Osteoblast (primary cell): Measurements from ENCODE around the gene DDX24. TPM values are rescaled to one million over a fixed set of nuclear protein-coding genes. Genes with fewer than 3 reads are reported as not detected.

Source experiments
- DNase-seq: peaks from one replicate; pipeline ENCODE4 v3.0.0; 2011; ENCODE audit warnings: low spot score, mixed read lengths; ENCODE audit not compliant: insufficient read length; ENCODE audit errors: missing footprints
- H2AFZ ChIP-seq: 2 replicates; pipeline ENCODE4 v1.6.0; 2011; ENCODE audit warnings: mild to moderate bottlenecking, low read length
- H3K27ac ChIP-seq: 2 replicates; pipeline ENCODE4 v1.5.1; 2011; ENCODE audit warnings: mild to moderate bottlenecking, low read depth, low read length, moderate library complexity
- H3K27me3 ChIP-seq: 2 replicates; pipeline ENCODE4 v1.6.0; 2012; ENCODE audit warnings: mild to moderate bottlenecking, control low read depth, inconsistent platforms, low read length, moderate library complexity; ENCODE audit not compliant: insufficient read depth
- H3K36me3 ChIP-seq: 2 replicates; pipeline ENCODE4 v1.5.1; 2011; ENCODE audit warnings: mild to moderate bottlenecking, low read length, control low read depth, moderate library complexity; ENCODE audit not compliant: insufficient read depth
- H3K4me1 ChIP-seq: 2 replicates; pipeline ENCODE4 v1.5.1; 2011; ENCODE audit warnings: mild to moderate bottlenecking, low read length, control low read depth, moderate library complexity; ENCODE audit not compliant: insufficient read depth
- H3K4me2 ChIP-seq: 2 replicates; pipeline ENCODE4 v1.6.0; 2011; ENCODE audit warnings: mild to moderate bottlenecking, low read length; ENCODE audit not compliant: insufficient read depth
- H3K4me3 ChIP-seq: fragments of 200-600 bp; sonication (generic); 3 replicates; pipeline ENCODE4 v1.5.1; 2012; ENCODE audit warnings: mild to moderate bottlenecking, low read length, inconsistent platforms; ENCODE audit not compliant: insufficient read depth
- H3K79me2 ChIP-seq: 2 replicates; pipeline ENCODE4 v1.6.0; 2012; ENCODE audit warnings: mild to moderate bottlenecking, low read length, control low read depth, inconsistent platforms; ENCODE audit not compliant: insufficient read depth
- H3K9me3 ChIP-seq: 2 replicates; pipeline ENCODE4 v1.5.1; 2011; ENCODE audit warnings: low read depth, low read length, control low read depth
- H4K20me1 ChIP-seq: 2 replicates; pipeline ENCODE4 v1.6.0; 2012; ENCODE audit warnings: mild to moderate bottlenecking, low read length, control low read depth; ENCODE audit not compliant: insufficient read depth
- total RNA-seq: library from RNA; depleted of rRNA; stranded (reverse); fragments of >200 nt; gene quantifications from 2 replicates; pipeline ENCODE4 v1.2.3, GENCODE V29; 2012
- TF ChIP-seq, protein P1 (sequence below): IDR thresholded peaks from 2 replicates; pipeline ENCODE4 v1.5.1; 2011; ENCODE audit warnings: mild to moderate bottlenecking, low read depth, low read length, moderate library complexity; ENCODE audit errors: extremely low read depth

The DDX24 gene, protein sequence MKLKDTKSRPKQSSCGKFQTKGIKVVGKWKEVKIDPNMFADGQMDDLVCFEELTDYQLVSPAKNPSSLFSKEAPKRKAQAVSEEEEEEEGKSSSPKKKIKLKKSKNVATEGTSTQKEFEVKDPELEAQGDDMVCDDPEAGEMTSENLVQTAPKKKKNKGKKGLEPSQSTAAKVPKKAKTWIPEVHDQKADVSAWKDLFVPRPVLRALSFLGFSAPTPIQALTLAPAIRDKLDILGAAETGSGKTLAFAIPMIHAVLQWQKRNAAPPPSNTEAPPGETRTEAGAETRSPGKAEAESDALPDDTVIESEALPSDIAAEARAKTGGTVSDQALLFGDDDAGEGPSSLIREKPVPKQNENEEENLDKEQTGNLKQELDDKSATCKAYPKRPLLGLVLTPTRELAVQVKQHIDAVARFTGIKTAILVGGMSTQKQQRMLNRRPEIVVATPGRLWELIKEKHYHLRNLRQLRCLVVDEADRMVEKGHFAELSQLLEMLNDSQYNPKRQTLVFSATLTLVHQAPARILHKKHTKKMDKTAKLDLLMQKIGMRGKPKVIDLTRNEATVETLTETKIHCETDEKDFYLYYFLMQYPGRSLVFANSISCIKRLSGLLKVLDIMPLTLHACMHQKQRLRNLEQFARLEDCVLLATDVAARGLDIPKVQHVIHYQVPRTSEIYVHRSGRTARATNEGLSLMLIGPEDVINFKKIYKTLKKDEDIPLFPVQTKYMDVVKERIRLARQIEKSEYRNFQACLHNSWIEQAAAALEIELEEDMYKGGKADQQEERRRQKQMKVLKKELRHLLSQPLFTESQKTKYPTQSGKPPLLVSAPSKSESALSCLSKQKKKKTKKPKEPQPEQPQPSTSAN
- 112 and 134 TPM in 2 replicates for total RNA-seq

DNA sequence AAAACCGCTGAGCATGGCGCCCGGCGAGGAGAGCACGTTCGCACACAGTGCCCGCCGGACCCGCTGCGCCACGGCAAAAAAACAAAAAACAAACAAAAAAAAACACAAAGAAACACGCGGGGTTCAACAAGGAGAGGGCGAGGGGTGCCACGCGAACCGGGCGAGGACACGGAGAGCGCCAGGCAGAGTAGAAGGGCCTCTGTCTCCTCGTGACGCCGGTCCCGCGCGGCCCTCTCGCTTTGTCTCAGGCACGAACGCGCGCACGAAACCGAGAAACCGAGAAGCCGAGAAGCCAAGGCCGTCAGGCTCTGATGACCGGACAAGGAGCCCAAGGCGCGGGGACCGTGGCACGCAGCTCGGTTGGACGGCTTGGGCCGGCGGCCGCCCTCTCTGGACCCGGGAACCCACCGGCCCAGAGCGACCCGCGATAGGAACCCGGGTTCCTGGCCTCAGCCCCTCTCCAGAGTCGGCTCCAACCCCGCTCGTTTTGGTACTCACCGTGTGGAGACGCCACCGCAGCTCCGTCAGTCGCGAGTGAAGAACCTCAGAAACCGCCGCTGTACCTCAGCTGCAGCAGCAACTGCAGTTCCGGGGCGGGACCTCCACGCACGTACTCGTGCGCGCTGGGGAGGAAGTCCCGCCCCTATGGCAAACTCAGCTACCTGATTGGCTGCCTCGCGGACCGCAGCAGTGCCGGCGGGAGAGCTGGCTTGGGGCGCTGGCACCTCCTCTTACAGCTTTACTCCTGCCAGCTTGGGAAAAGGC is at the start of gene DDX24, which contains the start of gene IFI27L1:
TSS of gene DDX24 (minus strand) at position 582 of the 765 bp plus-strand sequence. CDS start 1,460 bp downstream, outside the sequence.
TSS of gene IFI27L1 (plus strand) at position 690 of the 765 bp plus-strand sequence. CDS start 15,628 bp downstream, outside the sequence.
- Histone ChIP-seq H3K4me2 (peak within 1 kb of the TSS; percentile 98), H3K4me3 (peak within 1 kb of the TSS; percentile 93), H3K79me2 (peaks cover 80% of the 10 kb centered on the region), H3K36me3 (peaks cover 25% of the 10 kb centered on the region), H4K20me1 (peaks cover 30% of the 10 kb centered on the region), H2AFZ (peak within 1 kb of the TSS; percentile 93), H3K4me1 (peaks cover 35% of the 10 kb centered on the region), H3K27ac (peak within 1 kb of the TSS; percentile 95), H3K9me3 (no peaks in the 10 kb centered on the region), H3K27me3 (no peaks in the 10 kb centered on the region)
- peak; percentile 97 for DNase-seq
- TF ChIP-seq, protein P1, sequence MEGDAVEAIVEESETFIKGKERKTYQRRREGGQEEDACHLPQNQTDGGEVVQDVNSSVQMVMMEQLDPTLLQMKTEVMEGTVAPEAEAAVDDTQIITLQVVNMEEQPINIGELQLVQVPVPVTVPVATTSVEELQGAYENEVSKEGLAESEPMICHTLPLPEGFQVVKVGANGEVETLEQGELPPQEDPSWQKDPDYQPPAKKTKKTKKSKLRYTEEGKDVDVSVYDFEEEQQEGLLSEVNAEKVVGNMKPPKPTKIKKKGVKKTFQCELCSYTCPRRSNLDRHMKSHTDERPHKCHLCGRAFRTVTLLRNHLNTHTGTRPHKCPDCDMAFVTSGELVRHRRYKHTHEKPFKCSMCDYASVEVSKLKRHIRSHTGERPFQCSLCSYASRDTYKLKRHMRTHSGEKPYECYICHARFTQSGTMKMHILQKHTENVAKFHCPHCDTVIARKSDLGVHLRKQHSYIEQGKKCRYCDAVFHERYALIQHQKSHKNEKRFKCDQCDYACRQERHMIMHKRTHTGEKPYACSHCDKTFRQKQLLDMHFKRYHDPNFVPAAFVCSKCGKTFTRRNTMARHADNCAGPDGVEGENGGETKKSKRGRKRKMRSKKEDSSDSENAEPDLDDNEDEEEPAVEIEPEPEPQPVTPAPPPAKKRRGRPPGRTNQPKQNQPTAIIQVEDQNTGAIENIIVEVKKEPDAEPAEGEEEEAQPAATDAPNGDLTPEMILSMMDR, result no peak

DNA sequence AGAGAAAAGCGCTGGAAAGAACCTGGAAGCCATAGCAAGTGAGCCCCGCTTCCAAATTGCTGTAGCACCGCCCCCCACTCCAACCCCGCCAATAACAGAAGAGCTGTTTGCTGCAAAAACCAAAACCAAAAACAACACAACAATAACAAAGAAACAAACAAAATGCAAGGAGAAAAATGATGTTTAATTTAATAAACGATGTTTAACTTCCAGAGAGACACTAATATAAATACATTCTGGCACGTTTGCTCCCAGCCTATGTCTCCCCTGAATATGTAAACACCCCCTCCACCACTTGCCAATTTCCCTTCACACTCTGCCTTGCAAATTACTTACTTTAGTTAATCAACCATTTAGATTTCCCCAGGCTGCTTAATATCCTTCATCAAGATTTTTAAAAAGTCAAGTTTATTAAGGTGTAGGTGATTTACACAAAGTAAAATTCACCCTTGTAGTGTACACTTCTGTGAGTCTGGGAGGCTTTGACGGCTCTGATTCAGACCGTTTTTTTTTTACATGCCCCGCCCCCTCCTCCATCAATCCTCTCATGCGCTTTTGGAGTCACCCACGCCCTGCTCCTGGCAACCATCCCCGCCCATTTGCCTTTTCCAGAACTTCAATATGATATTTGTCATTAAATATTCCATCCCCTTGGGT is 48.9 kb upstream of the DDX24 start:
- H3K4me1 ChIP-seq, result peaks cover 14% of the 10 kb centered on the region
- peak overlapping the region; percentile 98 for H3K4me2 ChIP-seq
- H3K9me3 ChIP-seq, result no peaks in the 10 kb centered on the region
- peaks cover 7% of the 10 kb centered on the region for H3K27me3 ChIP-seq
- no peak for DNase-seq
- no peaks in the 10 kb centered on the region for H4K20me1 ChIP-seq
- H3K4me3 ChIP-seq, result peak overlapping the region; percentile 75
- no peak overlapping the region for H3K27ac ChIP-seq
- TF ChIP-seq, protein P1, result no peak
- H3K36me3 ChIP-seq, result peaks cover 5% of the 10 kb centered on the region
- peaks cover 8% of the 10 kb centered on the region for H3K79me2 ChIP-seq
- peak overlapping the region; percentile 78 for H2AFZ ChIP-seq

DNA sequence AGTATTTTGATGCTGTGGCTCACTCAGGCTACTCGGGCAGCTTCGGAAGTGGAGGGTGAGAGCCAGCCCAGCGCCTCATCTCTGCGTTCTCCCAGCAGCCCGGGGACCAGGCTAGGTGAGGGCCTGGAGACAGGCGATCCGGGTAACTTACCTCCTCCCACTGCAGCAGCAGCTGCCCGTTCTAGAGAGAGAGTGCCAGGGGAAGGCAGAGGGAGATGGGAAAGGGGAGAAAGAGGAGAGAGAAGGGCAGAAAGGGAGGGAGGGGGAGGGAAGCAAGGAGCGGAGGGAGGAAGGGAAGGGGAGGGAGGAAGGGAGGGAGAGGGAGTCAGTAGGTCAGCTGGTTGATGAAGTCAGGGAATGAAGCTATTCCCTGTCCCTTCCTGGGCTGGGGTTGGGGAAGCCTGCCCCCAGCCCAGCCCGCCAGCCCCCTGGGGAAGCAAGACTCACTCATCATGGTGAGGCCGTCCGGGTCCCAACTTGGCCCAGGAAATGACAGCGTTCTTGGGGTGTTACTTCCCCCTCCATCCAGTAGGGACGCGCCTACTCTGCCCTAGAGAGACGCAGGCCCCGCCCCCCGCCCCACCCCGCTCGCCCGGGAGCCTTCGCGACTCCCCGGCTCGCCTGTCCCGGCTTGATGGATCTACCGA is 48.2 kb upstream of the DDX24 start, which contains the start of gene IFI27L2:
TSS of gene IFI27L2 (minus strand) at position 494 of the 647 bp plus-strand sequence. CDS start at position 454, 40 bp downstream.
- Histone ChIP-seq H3K36me3 (peaks cover 5% of the 10 kb centered on the region), H3K79me2 (peaks cover 8% of the 10 kb centered on the region), H3K4me3 (peak within 1 kb of the TSS; percentile 75), H2AFZ (peak within 1 kb of the TSS; percentile 87), H3K27ac (peak within 1 kb of the TSS; percentile 49), H3K4me2 (peak within 1 kb of the TSS; percentile 98), H3K27me3 (peaks cover 7% of the 10 kb centered on the region), H3K9me3 (no peaks in the 10 kb centered on the region), H3K4me1 (peaks cover 14% of the 10 kb centered on the region), H4K20me1 (no peaks in the 10 kb centered on the region)
- TF ChIP-seq, protein P1, result peak; percentile 15
- peak; percentile 95 for DNase-seq
